WTC11 (cell line): ENCODE results near the gene RMND5B. TPM values are rescaled to one million over a fixed set of nuclear protein-coding genes. Genes with fewer than 3 reads are reported as not detected.

Source experiments
- ATAC-seq: fragments of 200-7000 bp; cut with Tn5 transposase; 2 replicates; pipeline ENCODE4 v1.10.0; 2021; ENCODE audit warnings: mild to moderate bottlenecking, moderate library complexity
- CTCF ChIA-PET: fragments of 300-600 bp; sonication (Branson Sonifier 250); formaldehyde crosslinking; loops from one replicate; lab custom pipeline; 2021; ENCODE audit warnings: antibody characterized with exemption; lab: Charles Lee
- POLR2A ChIA-PET: fragments of 350-600 bp; sonication (Branson Sonifier 250); formaldehyde crosslinking; loops from one replicate; lab custom pipeline; 2021; ENCODE audit warnings: antibody characterized with exemption; lab: Charles Lee
- DNase-seq: peaks from one replicate; pipeline ENCODE4 v3.0.0; 2021; ENCODE audit warnings: low spot score
- H3K27ac Mint-ChIP-seq: 2 replicates; pipeline ENCODE4 v1.8.0; 2021; ENCODE audit warnings: mixed read lengths
- H3K27me3 Mint-ChIP-seq: 2 replicates; pipeline ENCODE4 v1.8.0; 2021; ENCODE audit warnings: low read depth, mild to moderate bottlenecking, moderate library complexity, mixed read lengths
- H3K36me3 Mint-ChIP-seq: 2 replicates; pipeline ENCODE4 v1.8.0; 2021; ENCODE audit warnings: mixed read lengths
- H3K4me1 Mint-ChIP-seq: 2 replicates; pipeline ENCODE4 v1.8.0; 2022; ENCODE audit warnings: mixed read lengths
- H3K4me3 Mint-ChIP-seq: 2 replicates; pipeline ENCODE4 v1.8.0; 2021; ENCODE audit warnings: mild to moderate bottlenecking, moderate library complexity, mixed read lengths
- H3K9me3 Mint-ChIP-seq: 2 replicates; pipeline ENCODE4 v1.8.0; 2021; ENCODE audit warnings: mixed read lengths
- AR ChIP-seq: fragments of 250-450 bp; sonication (Bioruptor Pico); IDR thresholded peaks from 2 replicates; pipeline ENCODE4 v1.9.0; 2021; ENCODE audit warnings: mild to moderate bottlenecking
- CREB1 ChIP-seq: sonication (generic); formaldehyde crosslinking; IDR thresholded peaks from 2 replicates; pipeline ENCODE4 v1.8.0; 2023; ENCODE audit warnings: mild to moderate bottlenecking, missing genetic modification reagents
- EMX1 ChIP-seq: fragments of 250-450 bp; sonication (Bioruptor Pico); IDR thresholded peaks from 2 replicates; pipeline ENCODE4 v1.8.0; 2021; ENCODE audit warnings: mild to moderate bottlenecking
- ETV6 ChIP-seq: sonication (generic); formaldehyde crosslinking; IDR thresholded peaks from 2 replicates; pipeline ENCODE4 v1.8.1; 2022; ENCODE audit warnings: mild to moderate bottlenecking, missing genetic modification reagents
- IRF1 ChIP-seq: sonication (generic); formaldehyde crosslinking; IDR thresholded peaks from 2 replicates; pipeline ENCODE4 v1.8.0; 2023; ENCODE audit warnings: missing genetic modification reagents
- MYBL2 ChIP-seq: sonication (generic); formaldehyde crosslinking; IDR thresholded peaks from 2 replicates; pipeline ENCODE4 v1.8.1; 2023; ENCODE audit warnings: mild to moderate bottlenecking, moderate library complexity, missing genetic modification reagents
- NFATC4 ChIP-seq: fragments of 250-450 bp; sonication (Bioruptor Pico); IDR thresholded peaks from 2 replicates; pipeline ENCODE4 v1.9.0; 2021; ENCODE audit warnings: mild to moderate bottlenecking
- PRDM15 ChIP-seq: sonication (generic); formaldehyde crosslinking; IDR thresholded peaks from 2 replicates; pipeline ENCODE4 v1.8.0; 2022; ENCODE audit warnings: missing genetic modification reagents
- PRRX2 ChIP-seq: fragments of 250-450 bp; sonication (Bioruptor Pico); IDR thresholded peaks from 2 replicates; pipeline ENCODE4 v1.8.0; 2021; ENCODE audit warnings: mild to moderate bottlenecking
- USF1 ChIP-seq: sonication (generic); formaldehyde crosslinking; IDR thresholded peaks from 2 replicates; pipeline ENCODE4 v1.8.0; 2022; ENCODE audit warnings: mild to moderate bottlenecking, missing genetic modification reagents
- ZNF281 ChIP-seq: sonication (generic); formaldehyde crosslinking; IDR thresholded peaks from 2 replicates; pipeline ENCODE4 v1.8.0; 2023; ENCODE audit warnings: mild to moderate bottlenecking, missing genetic modification reagents
- total RNA-seq: library from RNA; stranded (reverse); gene quantifications from 3 replicates; pipeline ENCODE4 v1.2.3, GENCODE V29; 2021
- TF ChIP-seq, protein P1 (sequence below): fragments of 250-450 bp; sonication (Bioruptor Pico); IDR thresholded peaks from 2 replicates; pipeline ENCODE4 v2.1.2; 2022; ENCODE audit warnings: mild to moderate bottlenecking, moderate library complexity
- TF ChIP-seq, protein P2 (sequence below): fragments of 250-450 bp; sonication (Bioruptor Pico); IDR thresholded peaks from 2 replicates; pipeline ENCODE4 v1.8.0; 2021; ENCODE audit warnings: mild to moderate bottlenecking

RMND5B gene
- total RNA-seq, 1 experiment from 2014 or later: 93.3 TPM

GRCh38 chr5:178150977-178151734 lies 20.3 kb downstream of the RMND5B start:
- Mint-ChIP-seq H3K36me3 (peaks cover 59% of the 10 kb centered on the region), H3K4me3 (peak overlapping the region; percentile 48; the same call in 1 of the 2 replicates), H3K9me3 (no peaks in the 10 kb centered on the region), H3K27ac (peak overlapping the region; percentile 68; the same call in 1 of the 2 replicates), H3K27me3 (no peaks in the 10 kb centered on the region), H3K4me1 (peaks cover 13% of the 10 kb centered on the region)
- no peak for ATAC-seq
- ChIA-PET CTCF (interaction anchor here (4.0 to 10.7 kb wide), 2 partner anchors 31 to 74 kb away, joined by 24 to 131 read pairs; no protein-coding TSS in a partner anchor), POLR2A (interaction anchor here (0.6 to 2.1 kb wide), 2 partner anchors 24 to 74 kb away, joined by 5 to 7 read pairs; no protein-coding TSS in a partner anchor)
- DNase-seq: no peak
- TF ChIP-seq USF1 (CRISPR knock-in tag) (no peak), NFATC4 (CRISPR knock-in tag) (peak; percentile 4; the same call in 1 of the 2 replicates), PRRX2 (CRISPR knock-in tag) (peak; percentile 54), ETV6 (CRISPR knock-in tag) (0 out of 2 replicates have a peak, but pooled peaks have one; percentile 28), CREB1 (CRISPR knock-in tag) (peak; percentile 33; the same call in 1 of the 2 replicates), ZNF281 (CRISPR knock-in tag) (0 out of 2 replicates have a peak, but pooled peaks have one; percentile 10)
- TF ChIP-seq, protein P1, sequence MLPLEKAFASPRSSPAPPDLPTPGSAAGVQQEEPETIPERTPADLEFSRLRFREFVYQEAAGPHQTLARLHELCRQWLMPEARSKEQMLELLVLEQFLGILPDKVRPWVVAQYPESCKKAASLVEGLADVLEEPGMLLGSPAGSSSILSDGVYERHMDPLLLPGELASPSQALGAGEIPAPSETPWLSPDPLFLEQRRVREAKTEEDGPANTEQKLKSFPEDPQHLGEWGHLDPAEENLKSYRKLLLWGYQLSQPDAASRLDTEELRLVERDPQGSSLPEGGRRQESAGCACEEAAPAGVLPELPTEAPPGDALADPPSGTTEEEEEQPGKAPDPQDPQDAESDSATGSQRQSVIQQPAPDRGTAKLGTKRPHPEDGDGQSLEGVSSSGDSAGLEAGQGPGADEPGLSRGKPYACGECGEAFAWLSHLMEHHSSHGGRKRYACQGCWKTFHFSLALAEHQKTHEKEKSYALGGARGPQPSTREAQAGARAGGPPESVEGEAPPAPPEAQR (CRISPR knock-in tag): no peak
- TF ChIP-seq, protein P2, sequence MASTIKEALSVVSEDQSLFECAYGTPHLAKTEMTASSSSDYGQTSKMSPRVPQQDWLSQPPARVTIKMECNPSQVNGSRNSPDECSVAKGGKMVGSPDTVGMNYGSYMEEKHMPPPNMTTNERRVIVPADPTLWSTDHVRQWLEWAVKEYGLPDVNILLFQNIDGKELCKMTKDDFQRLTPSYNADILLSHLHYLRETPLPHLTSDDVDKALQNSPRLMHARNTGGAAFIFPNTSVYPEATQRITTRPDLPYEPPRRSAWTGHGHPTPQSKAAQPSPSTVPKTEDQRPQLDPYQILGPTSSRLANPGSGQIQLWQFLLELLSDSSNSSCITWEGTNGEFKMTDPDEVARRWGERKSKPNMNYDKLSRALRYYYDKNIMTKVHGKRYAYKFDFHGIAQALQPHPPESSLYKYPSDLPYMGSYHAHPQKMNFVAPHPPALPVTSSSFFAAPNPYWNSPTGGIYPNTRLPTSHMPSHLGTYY: 0 out of 2 replicates have a peak, but pooled peaks have one; percentile 27

DNA sequence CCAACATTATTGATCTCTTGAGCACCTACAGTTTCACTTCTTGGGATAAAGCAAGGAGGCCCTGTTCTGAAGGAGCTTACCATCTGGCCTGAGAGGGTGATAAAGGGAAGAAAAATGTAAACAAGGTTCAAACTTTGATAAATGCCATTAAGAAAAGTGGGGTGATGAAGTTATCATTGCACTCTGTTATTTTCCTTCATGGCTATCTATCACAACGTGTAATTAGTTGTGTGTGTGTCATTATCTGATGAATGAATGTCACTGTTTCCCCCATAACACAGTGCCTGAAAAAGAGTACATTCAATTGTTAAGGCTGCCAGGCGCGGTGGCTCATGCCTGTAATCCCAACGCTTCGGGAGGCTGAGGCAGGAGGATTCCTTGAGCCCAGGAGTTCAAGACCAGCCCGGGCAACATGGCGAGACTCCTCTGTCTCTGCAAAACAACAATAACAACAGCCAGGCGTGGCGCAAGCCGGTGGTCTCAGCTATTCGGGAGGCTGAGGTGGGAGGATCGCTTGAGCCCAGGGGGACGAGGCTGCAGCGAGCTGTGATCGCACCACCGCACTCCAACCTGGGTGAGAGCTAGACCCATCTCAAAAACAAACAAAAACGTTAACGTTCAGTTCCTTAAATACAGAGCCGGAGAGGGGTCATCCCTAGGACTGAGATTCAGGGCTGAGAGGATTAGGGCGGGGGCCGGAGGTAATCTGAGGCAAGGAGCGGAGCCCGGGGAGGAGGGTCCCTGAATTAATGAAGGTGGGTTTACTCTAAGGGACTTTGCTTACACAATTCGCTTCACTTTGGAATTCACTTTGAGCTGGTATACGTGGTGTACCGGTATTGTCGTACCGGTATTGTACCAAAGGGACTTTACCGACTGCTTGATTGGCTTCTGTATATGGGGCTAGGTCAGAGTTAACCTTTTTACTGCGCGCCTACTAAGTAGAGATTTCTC lies 22.0 kb downstream of the RMND5B start:
- DNase-seq (no peak), ATAC-seq (no peak)
- POLR2A ChIA-PET: interaction anchor here (0.6 to 1.4 kb wide), 8 partner anchors 17 to 61 kb away, joined by 3 to 9 read pairs (median 5); partner anchors contain the start of gene HNRNPAB
- Mint-ChIP-seq H3K4me1 (peaks cover 13% of the 10 kb centered on the region), H3K4me3 (peak overlapping the region; percentile 94), H3K27me3 (no peaks in the 10 kb centered on the region), H3K9me3 (no peaks in the 10 kb centered on the region), H3K27ac (peak overlapping the region; percentile 94), H3K36me3 (peaks cover 43% of the 10 kb centered on the region)
- CTCF ChIA-PET: interaction anchor here (0.9 to 10.7 kb wide), 6 partner anchors 11 to 75 kb away, joined by 4 to 131 read pairs (median 4); no protein-coding TSS in a partner anchor
- TF ChIP-seq, protein P1 (CRISPR knock-in tag): no peak
- TF ChIP-seq IRF1 (CRISPR knock-in tag): no peak
- 0 out of 2 replicates have a peak, but pooled peaks have one; percentile 59 for TF ChIP-seq EMX1 (CRISPR knock-in tag)
- TF ChIP-seq AR (CRISPR knock-in tag): 0 out of 2 replicates have a peak, but pooled peaks have one; percentile 61
- no peak for TF ChIP-seq MYBL2 (CRISPR knock-in tag)
- no peak for TF ChIP-seq PRDM15 (CRISPR knock-in tag)
